Endothelial cell of umbilical vein (primary cell): ENCODE results near the gene PXYLP1. TPM values are rescaled to one million over a fixed set of nuclear protein-coding genes. Genes with fewer than 3 reads are reported as not detected.
"Not testable (repeated sequence)": the region's sequence is repeated elsewhere in the genome, so short reads cannot be mapped to it uniquely, and the experiment has no call there.

Experiments used
- BruUV-seq: library from RNA; stranded (reverse); fragments of 400-500 nt; replicated peaks from 2 replicates; lab custom pipeline; 2021; lab: Mats Ljungman, UMichigan
- CTCF ChIA-PET: fragments of 300-600, 350-600 bp; sonication (Branson Sonifier 250); formaldehyde crosslinking; loops from one replicate; lab custom pipeline; 2021; ENCODE audit warnings: antibody characterized with exemption, inconsistent platforms; lab: Charles Lee
- POLR2A ChIA-PET: fragments of 300-600, 350-600 bp; sonication (Branson Sonifier 250); formaldehyde crosslinking; loops from one replicate; lab custom pipeline; 2021; ENCODE audit warnings: antibody characterized with exemption, inconsistent platforms; lab: Charles Lee
- DNase-seq: peaks from one replicate; pipeline ENCODE4 v3.0.0-alpha.2; 2011; ENCODE audit warnings: low read depth, low spot score
- FAIRE-seq: peaks from 2 replicates; lab custom pipeline; 2011; peaks lifted over from hg19 to GRCh38; lab: Jason Lieb, UNC
- H2AFZ ChIP-seq: 2 replicates; pipeline ENCODE4 v1.6.0; 2012; ENCODE audit warnings: low read depth, low read length, control low read depth, inconsistent platforms
- H3K27ac ChIP-seq: 2 replicates; pipeline ENCODE4 v1.5.1; 2011; ENCODE audit warnings: low read depth, mild to moderate bottlenecking, control low read depth, low read length, moderate library complexity; ENCODE audit not compliant: insufficient read depth
- H3K27me3 ChIP-seq, 2 experiments: 2 replicates each; pipeline versions ENCODE4 v1.6.0 to v1.6.1; 2011; ENCODE audit warnings: low read length in 2 of 2, mixed read lengths in 1 of 2; ENCODE audit not compliant: control insufficient read depth in 2 of 2, insufficient read depth in 2 of 2
- H3K36me3 ChIP-seq, 2 experiments: 2 replicates in 1 of 2; 3 replicates in 1 of 2; pipeline ENCODE4 v1.5.1; 2011; ENCODE audit warnings: low read length in 2 of 2, mild to moderate bottlenecking in 1 of 2, moderate library complexity in 1 of 2; ENCODE audit not compliant: control insufficient read depth in 2 of 2, insufficient read depth in 2 of 2; ENCODE audit errors: extremely low read depth in 1 of 2
- H3K4me1 ChIP-seq: 3 replicates; pipeline ENCODE4 v1.5.1; 2011; ENCODE audit warnings: mild to moderate bottlenecking, low read length; ENCODE audit not compliant: control insufficient read depth, insufficient read depth; ENCODE audit errors: extremely low read depth
- H3K4me2 ChIP-seq: 2 replicates; pipeline ENCODE4 v1.6.1; 2011; ENCODE audit warnings: low read length, control low read depth, mixed read lengths; ENCODE audit not compliant: insufficient read depth
- H3K4me3 ChIP-seq, 3 experiments: fragments of 200-600 bp in 1 of 3; sonication (generic), shearing (Covaris generic) in 1 of 3; replicated peaks in 1 of 3; 2 replicates each; pipeline ENCODE4 v1.5.1; 2011 to 2016; ENCODE audit warnings: control low read depth in 3 of 3, low read length in 3 of 3, mild to moderate bottlenecking in 2 of 3, inconsistent platforms in 1 of 3, low read depth in 1 of 3, moderate library complexity in 1 of 3; ENCODE audit not compliant: insufficient read depth in 1 of 3
- H3K79me2 ChIP-seq: 2 replicates; pipeline ENCODE4 v1.6.0; 2012; ENCODE audit warnings: low read length, inconsistent platforms; ENCODE audit not compliant: control insufficient read depth, insufficient read depth
- H3K9ac ChIP-seq: replicated peaks from 2 replicates; pipeline ENCODE3; 2011; ENCODE audit warnings: low read length, control low read depth; ENCODE audit not compliant: insufficient read depth; ENCODE audit errors: extremely low read depth
- H3K9me1 ChIP-seq: replicated peaks from 3 replicates; pipeline ENCODE4 v1.6.0; 2011; ENCODE audit warnings: mild to moderate bottlenecking, low read length; ENCODE audit not compliant: control insufficient read depth, insufficient read depth; ENCODE audit errors: extremely low read depth
- H3K9me3 ChIP-seq: replicated peaks from 2 replicates; pipeline ENCODE4 v1.5.1; 2012; ENCODE audit warnings: low read length, inconsistent platforms; ENCODE audit not compliant: control insufficient read depth, insufficient read depth
- H4K20me1 ChIP-seq: replicated peaks from 2 replicates; pipeline ENCODE3; 2011; ENCODE audit warnings: mild to moderate bottlenecking, low read length; ENCODE audit not compliant: control insufficient read depth, insufficient read depth; ENCODE audit errors: extremely low read depth
- CTCF ChIP-seq, 2 donors: IDR thresholded peaks; 1 replicate in 1 of 2; 2 replicates in 1 of 2; pipeline ENCODE4 v1.5.1; 2011; ENCODE audit warnings: low read length in 2 of 2, mild to moderate bottlenecking in 2 of 2, moderate library complexity in 2 of 2, control low read depth in 1 of 2, inconsistent platforms in 1 of 2, low read depth in 1 of 2; ENCODE audit not compliant: insufficient read depth in 1 of 2; ENCODE audit errors: extremely low read depth in 1 of 2
- EZH2 ChIP-seq: IDR thresholded peaks from 2 replicates; pipeline ENCODE4 v1.6.1; 2012; ENCODE audit warnings: borderline replicate concordance, low read depth, mild to moderate bottlenecking, moderate library complexity, low read length, inconsistent platforms; ENCODE audit not compliant: severe bottlenecking
- FOS ChIP-seq: IDR thresholded peaks from 2 replicates; pipeline ENCODE4 v1.6.1; 2011; ENCODE audit warnings: mild to moderate bottlenecking, low read length, moderate library complexity, borderline replicate concordance; ENCODE audit not compliant: insufficient read depth
- GATA2 ChIP-seq: IDR thresholded peaks from 2 replicates; pipeline ENCODE4 v1.7.0; 2011; ENCODE audit warnings: low read depth, mild to moderate bottlenecking, moderate library complexity, mixed read lengths, low read length; ENCODE audit not compliant: insufficient read length, insufficient read depth
- JUN ChIP-seq: IDR thresholded peaks from 2 replicates; pipeline ENCODE4 v1.6.1; 2011; ENCODE audit warnings: borderline replicate concordance, low read depth; ENCODE audit not compliant: insufficient read length, insufficient read depth
- MAX ChIP-seq: IDR thresholded peaks from 2 replicates; pipeline ENCODE4 v1.6.1; 2011; ENCODE audit not compliant: insufficient read depth, insufficient read length
- MYC ChIP-seq: IDR thresholded peaks from one replicate; pipeline ENCODE4 v1.6.1; 2011; ENCODE audit warnings: mild to moderate bottlenecking, low read depth, low read length
- POLR2A ChIP-seq: IDR thresholded peaks from 2 replicates; pipeline ENCODE4 v1.6.1; 2012; ENCODE audit warnings: low read depth, mild to moderate bottlenecking, control low read depth, low read length
- POLR2AphosphoS5 ChIP-seq: IDR thresholded peaks from 2 replicates; pipeline ENCODE4 v1.6.1; 2012; ENCODE audit warnings: low read depth, mild to moderate bottlenecking, control low read depth, low read length, moderate library complexity; ENCODE audit not compliant: insufficient read depth
- dilution Hi-C: fragments of 300-500 bp; cut with MboI; formaldehyde crosslinking; loops from one replicate; pipeline ENCODE4 v1.15.0; 2019; ENCODE audit warnings: low sequenced_read_pairs; ENCODE audit not compliant: extremely low pct_ligation_motif_present
- intact Hi-C: fragments of 100-400 bp; cut with micrococcal nuclease; formaldehyde crosslinking; loops from one replicate; pipeline ENCODE4 v1.10.0; 2022
- polyA plus RNA-seq, 4 experiments: library from polyadenylated mRNA; depleted of rRNA in 3 of 4; stranded (reverse) in 3 of 4; unstranded in 1 of 4; fragments of >200 nt; gene quantifications; 2 replicates each; pipeline versions ENCODE4 v1.2.1 to v1.2.3, GENCODE V29; 2011 to 2012; ENCODE audit warnings: missing spikeins in 1 of 4
- total RNA-seq: library from RNA; stranded (reverse); gene quantifications from 2 replicates; pipeline ENCODE4 v1.2.3, GENCODE V29; 2021

PXYLP1 gene
- total and polyA plus RNA-seq, 2 donors (not counting 3 experiments of a cell fraction or from before 2014, with no cell fraction given), result 0.84 to 1.7 TPM

- BruUV-seq, result no TSS peak
- no peaks in the 10 kb centered on the region for H3K9me1 ChIP-seq
- H2AFZ ChIP-seq, result no peak overlapping the region
- DNase-seq, result no peak
- peaks cover 0 to 3% of the 10 kb centered on the region in 2 experiments for H3K27me3 ChIP-seq
- H3K79me2 ChIP-seq, result no peaks in the 10 kb centered on the region
- dilution Hi-C loops (no loop called here), intact Hi-C loops (no loop called here)
- no peak overlapping the region for H3K9ac ChIP-seq
- FAIRE-seq, result no peak
- no peak overlapping the region for H3K27ac ChIP-seq
- H3K4me1 ChIP-seq, result no peaks in the 10 kb centered on the region
- no peak overlapping the region for H3K4me2 ChIP-seq
- H4K20me1 ChIP-seq, result no peaks in the 10 kb centered on the region
- H3K4me3 ChIP-seq, result no peak overlapping the region
- ChIA-PET CTCF (no interaction called here), POLR2A (no interaction called here)
- no peaks in the 10 kb centered on the region for H3K36me3 ChIP-seq
- TF ChIP-seq GATA2 (no peak), POLR2AphosphoS5 (no peak), EZH2 (no peak), CTCF (IDR thresholded peaks at IDR 0.05; ENCODE audit: extremely low read depth in 1 of 2, insufficient read depth in 1 of 2, low read depth in 1 of 2, low read length in 2 of 2) (no peak), JUN (no peak), POLR2A (no peak), MYC (no peak), MAX (no peak), FOS (no peak)
- no peaks in the 10 kb centered on the region for H3K9me3 ChIP-seq
These were observed 27.3 kb upstream of the PXYLP1 start for GRCh38 chr3:141204343-141204742.

GRCh38 chr3:141211306-141211705 lies 20.3 kb upstream of the PXYLP1 start:
- H3K79me2 ChIP-seq, H3K4me3 ChIP-seq, intact Hi-C loops, H3K4me1 ChIP-seq, POLR2A ChIA-PET, H2AFZ ChIP-seq, dilution Hi-C loops, H3K9me1 ChIP-seq, H3K9ac ChIP-seq, BruUV-seq, CTCF ChIA-PET, FAIRE-seq, H3K27ac ChIP-seq, H3K36me3 ChIP-seq, H4K20me1 ChIP-seq, H3K4me2 ChIP-seq, DNase-seq, H3K27me3 ChIP-seq, H3K9me3 ChIP-seq: not testable (repeated sequence)
